Esophagus muscularis mucosa (tissue), 4 donors: ENCODE measurements around the gene REPS1. TPM values are rescaled to one million over a fixed set of nuclear protein-coding genes. Genes with fewer than 3 reads are reported as not detected.

Experiments used
- DNase-seq: peaks from one replicate; pipeline ENCODE4 v3.0.0-alpha.2; 2017; ENCODE audit errors: extremely low spot score
- H3K27ac ChIP-seq, 4 donors: fragments of 200-600 bp; sonication (generic); replicated peaks in 1 of 4; 1 replicate in 3 of 4; 2 replicates in 1 of 4; pipeline ENCODE4 v1.5.1; 2016 to 2019; ENCODE audit warnings: mild to moderate bottlenecking in 1 of 4
- H3K27me3 ChIP-seq, 4 donors: fragments of 200-600 bp; sonication (generic); one replicate each; pipeline versions ENCODE4 v1.5.1 to v1.6.0; 2016 to 2019
- H3K36me3 ChIP-seq, 4 donors: fragments of 200-600 bp; sonication (generic); one replicate each; pipeline ENCODE4 v1.5.1; 2016 to 2019
- H3K4me1 ChIP-seq, 4 donors: fragments of 200-600 bp; sonication (generic); one replicate each; pipeline ENCODE4 v1.5.1; 2016 to 2019
- H3K4me3 ChIP-seq, 4 donors: fragments of 200-600 bp; sonication (generic); 1 replicate in 2 of 4; 2 replicates in 2 of 4; pipeline ENCODE4 v1.5.1; 2016 to 2019; ENCODE audit warnings: mild to moderate bottlenecking in 4 of 4, moderate library complexity in 1 of 4
- H3K9me3 ChIP-seq, 4 donors: fragments of 200-600 bp; sonication (generic); 1 replicate in 3 of 4; 2 replicates in 1 of 4; pipeline ENCODE4 v1.5.1; 2016 to 2019
- EP300 ChIP-seq: sonication (generic); formaldehyde crosslinking; IDR thresholded peaks from one replicate; pipeline ENCODE4 v1.6.1; 2017; ENCODE audit warnings: antibody characterized with exemption
- POLR2A ChIP-seq: fragments of 450-650 bp; IDR thresholded peaks from one replicate; pipeline ENCODE4 v1.6.1; 2017; ENCODE audit warnings: antibody characterized with exemption, moderate library complexity, mild to moderate bottlenecking, low read depth
- POLR2AphosphoS5 ChIP-seq, 2 donors: sonication (generic); formaldehyde crosslinking; IDR thresholded peaks; one replicate each; pipeline ENCODE4 v1.6.1; 2017; ENCODE audit warnings: antibody characterized with exemption in 2 of 2
- WGBS: methylation state at CpG from one replicate; pipeline ENCODE4 v1.1.5; 2018; 5-methylcytosine and 5-hydroxymethylcytosine counted together
- intact Hi-C: fragments of 100-400 bp; cut with DNase I; formaldehyde crosslinking; loops from one replicate; pipeline ENCODE4 v1.15.1; 2023
- total RNA-seq, 4 donors: library from RNA; depleted of rRNA; stranded (reverse); fragments of >200 nt; gene quantifications; one replicate each; pipeline versions ENCODE4 v1.1.0 to v1.2.1, GENCODE V29; 2016
- TF ChIP-seq, protein P1 (sequence below), 3 experiments: fragments of 200-600 bp in 2 of 3; fragments of 450-650 bp in 1 of 3; sonication (generic) in 2 of 3; IDR thresholded peaks; one replicate each; pipeline ENCODE4 v1.5.1; 2017 to 2019; ENCODE audit warnings: antibody characterized with exemption in 3 of 3, mild to moderate bottlenecking in 2 of 3, moderate library complexity in 1 of 3

REPS1 gene
- total RNA-seq, 4 donors from 2014 or later = 23.4 to 43.2 (median 30.1) TPM

GRCh38 chr6:138923561-138923960 lies 64.5 kb downstream of the REPS1 start:
- H3K4me1 ChIP-seq = no peaks in the 10 kb centered on the region
- peaks cover 0 to 28% (median 13%) of the 10 kb centered on the region in 4 donors for H3K36me3 ChIP-seq
- intact Hi-C loops = no loop called here
- DNase-seq = no peak
- no peak overlapping the region for H3K4me3 ChIP-seq
- H3K27ac ChIP-seq = no peak overlapping the region
- H3K9me3 ChIP-seq = no peaks in the 10 kb centered on the region
- TF ChIP-seq EP300 = no peak
- TF ChIP-seq, protein P1, sequence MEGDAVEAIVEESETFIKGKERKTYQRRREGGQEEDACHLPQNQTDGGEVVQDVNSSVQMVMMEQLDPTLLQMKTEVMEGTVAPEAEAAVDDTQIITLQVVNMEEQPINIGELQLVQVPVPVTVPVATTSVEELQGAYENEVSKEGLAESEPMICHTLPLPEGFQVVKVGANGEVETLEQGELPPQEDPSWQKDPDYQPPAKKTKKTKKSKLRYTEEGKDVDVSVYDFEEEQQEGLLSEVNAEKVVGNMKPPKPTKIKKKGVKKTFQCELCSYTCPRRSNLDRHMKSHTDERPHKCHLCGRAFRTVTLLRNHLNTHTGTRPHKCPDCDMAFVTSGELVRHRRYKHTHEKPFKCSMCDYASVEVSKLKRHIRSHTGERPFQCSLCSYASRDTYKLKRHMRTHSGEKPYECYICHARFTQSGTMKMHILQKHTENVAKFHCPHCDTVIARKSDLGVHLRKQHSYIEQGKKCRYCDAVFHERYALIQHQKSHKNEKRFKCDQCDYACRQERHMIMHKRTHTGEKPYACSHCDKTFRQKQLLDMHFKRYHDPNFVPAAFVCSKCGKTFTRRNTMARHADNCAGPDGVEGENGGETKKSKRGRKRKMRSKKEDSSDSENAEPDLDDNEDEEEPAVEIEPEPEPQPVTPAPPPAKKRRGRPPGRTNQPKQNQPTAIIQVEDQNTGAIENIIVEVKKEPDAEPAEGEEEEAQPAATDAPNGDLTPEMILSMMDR (IDR thresholded peaks at IDR 0.05) = no peak
- no peaks in the 10 kb centered on the region for H3K27me3 ChIP-seq

DNA sequence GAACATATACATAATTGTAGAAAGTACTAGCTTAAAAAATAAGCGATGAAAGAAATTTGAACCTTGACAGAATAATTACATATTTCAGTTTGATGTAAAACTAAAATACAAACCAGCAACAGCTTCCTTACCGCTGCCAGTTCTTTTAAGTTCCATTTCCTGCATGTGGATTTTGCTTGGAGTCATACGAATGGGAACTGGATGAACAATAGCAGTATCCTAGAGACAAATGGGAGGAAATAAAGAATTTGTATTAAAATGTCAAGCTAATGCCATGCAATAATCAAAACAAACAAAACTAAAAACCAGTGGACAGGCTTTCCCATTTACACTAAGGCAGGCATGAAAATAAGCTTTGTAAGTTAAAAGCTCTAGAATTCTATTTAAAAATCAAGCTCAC lies 67.1 kb downstream of the REPS1 start:
- Histone ChIP-seq H3K4me3 (no peak overlapping the region), H3K27me3 (no peaks in the 10 kb centered on the region), H3K9me3 (no peaks in the 10 kb centered on the region), H3K27ac (no peak overlapping the region), H3K4me1 (no peaks in the 10 kb centered on the region), H3K36me3 (peaks cover 0 to 36% (median 23%) of the 10 kb centered on the region in 4 donors)
- TF ChIP-seq POLR2AphosphoS5 (IDR thresholded peaks at IDR 0.05) (no peak), POLR2A (no peak), EP300 (no peak)
- TF ChIP-seq, protein P1 (IDR thresholded peaks at IDR 0.05) = no peak
- intact Hi-C loops = no loop called here
- WGBS = 85% methylated on average over 3 of the region's 3 CpGs
- no peak for DNase-seq

- TF ChIP-seq POLR2A (no peak), EP300 (no peak), POLR2AphosphoS5 (IDR thresholded peaks at IDR 0.05) (no peak)
- TF ChIP-seq, protein P1 (IDR thresholded peaks at IDR 0.05) = no peak
- H3K36me3 ChIP-seq = peaks cover 25 to 84% (median 66%) of the 10 kb centered on the region in 4 donors
- intact Hi-C loops = no loop called here
- no peak overlapping the region for H3K4me3 ChIP-seq
- H3K9me3 ChIP-seq = no peaks in the 10 kb centered on the region
- DNase-seq = no peak
- no peak overlapping the region for H3K27ac ChIP-seq
- H3K4me1 ChIP-seq = no peaks in the 10 kb centered on the region
- 76% methylated on average over 1 of the region's 1 CpG for WGBS
- no peaks in the 10 kb centered on the region for H3K27me3 ChIP-seq
Measured at GRCh38 chr6:138914701-138915100, 73.4 kb downstream of the REPS1 start.

DNA sequence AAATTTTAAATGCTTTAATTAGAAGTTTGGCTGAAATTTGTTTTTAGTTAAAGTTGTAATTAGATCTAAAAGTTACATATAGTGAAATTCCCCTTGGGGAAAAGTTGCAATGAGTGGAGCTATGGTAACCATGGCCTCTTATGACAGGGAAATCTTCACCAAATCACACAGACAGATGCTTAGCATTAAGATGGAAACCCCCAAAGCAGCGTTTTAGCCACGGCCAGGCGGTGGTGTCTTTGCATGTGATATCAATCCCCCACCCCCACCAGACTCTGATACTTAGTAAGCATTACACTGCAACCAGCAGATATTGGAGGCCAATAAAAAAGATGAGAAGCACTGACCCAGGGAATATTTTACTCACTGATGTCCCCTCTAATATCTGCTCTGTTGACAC lies 75.7 kb downstream of the REPS1 start:
- Histone ChIP-seq H3K9me3 (no peaks in the 10 kb centered on the region), H3K4me3 (no peak overlapping the region), H3K27me3 (no peaks in the 10 kb centered on the region), H3K36me3 (peaks cover 39 to 99% (median 81%) of the 10 kb centered on the region in 4 donors), H3K4me1 (no peaks in the 10 kb centered on the region), H3K27ac (no peak overlapping the region)
- DNase-seq = no peak
- TF ChIP-seq, protein P1 (IDR thresholded peaks at IDR 0.05) = no peak
- TF ChIP-seq EP300 (no peak), POLR2A (no peak), POLR2AphosphoS5 (IDR thresholded peaks at IDR 0.05) (no peak)
- WGBS = 62% methylated on average over 3 of the region's 3 CpGs
- intact Hi-C loops = no loop called here

DNA sequence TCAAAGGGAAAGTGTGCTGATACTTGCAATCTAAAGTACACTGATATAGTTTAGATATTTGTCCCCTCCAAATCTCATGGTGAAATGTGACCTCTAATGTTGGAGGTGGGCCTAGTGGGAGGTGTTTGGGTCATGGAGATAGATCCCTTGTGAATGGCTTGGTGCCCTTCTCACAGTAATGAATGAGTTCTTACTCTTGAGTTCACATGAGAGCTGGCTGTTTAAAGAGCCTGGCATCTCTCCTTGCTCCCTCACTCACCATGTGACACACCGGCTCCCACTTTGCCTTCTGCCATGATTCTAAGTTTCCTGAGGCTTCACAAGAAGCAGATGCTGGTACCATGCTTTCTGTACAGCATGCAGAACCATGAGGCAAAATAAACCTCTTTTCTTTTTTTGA lies 78.1 kb downstream of the REPS1 start:
- Histone ChIP-seq H3K9me3 (no peaks in the 10 kb centered on the region), H3K4me1 (no peaks in the 10 kb centered on the region), H3K4me3 (no peak overlapping the region), H3K27me3 (no peaks in the 10 kb centered on the region), H3K27ac (no peak overlapping the region), H3K36me3 (peaks cover 39 to 96% (median 81%) of the 10 kb centered on the region in 4 donors)
- DNase-seq = no peak
- WGBS = 92% methylated on average over 1 of the region's 1 CpG
- TF ChIP-seq POLR2A = no peak
- TF ChIP-seq EP300 = no peak
- no peak for TF ChIP-seq POLR2AphosphoS5 (IDR thresholded peaks at IDR 0.05)
- TF ChIP-seq, protein P1 (IDR thresholded peaks at IDR 0.05) = no peak
- intact Hi-C loops = no loop called here
